Spleen (tissue), 11 donors: ENCODE measurements around the gene TAF9. TPM values are rescaled to one million over a fixed set of nuclear protein-coding genes. Genes with fewer than 3 reads are reported as not detected.

Experiments used
- DNase-seq: peaks from one replicate; pipeline ENCODE4 v3.0.0-alpha.2; 2020
- H3K27ac ChIP-seq, 8 donors: fragments of 200-600 bp; sonication (generic) in 7 of 8; 1 replicate in 4 of 8; 2 replicates in 4 of 8; pipeline versions ENCODE4 v1.5.0 to v1.8.0; 2016 to 2021; ENCODE audit warnings: inconsistent platforms in 4 of 8, mild to moderate bottlenecking in 4 of 8, moderate library complexity in 1 of 8
- H3K27me3 ChIP-seq, 7 donors: fragments of 200-600 bp; sonication (generic) in 6 of 7; replicated peaks in 1 of 7; 1 replicate in 4 of 7; 2 replicates in 3 of 7; pipeline versions ENCODE4 v1.5.0 to v1.8.0; 2016 to 2021; ENCODE audit warnings: inconsistent platforms in 3 of 7, mild to moderate bottlenecking in 1 of 7
- H3K36me3 ChIP-seq, 6 donors: fragments of 200-600 bp; sonication (generic) in 5 of 6; 1 replicate in 4 of 6; 2 replicates in 2 of 6; pipeline versions ENCODE4 v1.5.0 to v1.8.0; 2016 to 2021; ENCODE audit warnings: inconsistent platforms in 2 of 6
- H3K4me1 ChIP-seq, 6 donors: fragments of 200-600 bp; sonication (generic) in 5 of 6; 1 replicate in 3 of 6; 2 replicates in 3 of 6; pipeline versions ENCODE4 v1.5.0 to v1.8.0; 2016 to 2021; ENCODE audit warnings: inconsistent platforms in 3 of 6
- H3K4me3 ChIP-seq, 8 donors: fragments of 200-600 bp; sonication (generic) in 7 of 8; 1 replicate in 4 of 8; 2 replicates in 4 of 8; pipeline versions ENCODE4 v1.5.0 to v1.8.0; 2016 to 2021; ENCODE audit warnings: inconsistent platforms in 4 of 8, mild to moderate bottlenecking in 4 of 8, moderate library complexity in 2 of 8
- H3K9me3 ChIP-seq, 8 donors: fragments of 200-600 bp; sonication (generic) in 7 of 8; 1 replicate in 4 of 8; 2 replicates in 4 of 8; pipeline versions ENCODE4 v1.5.0 to v1.8.0; 2016 to 2021; ENCODE audit warnings: inconsistent platforms in 4 of 8
- POLR2A ChIP-seq, 3 donors: fragments of 450-650 bp; IDR thresholded peaks; one replicate each; pipeline ENCODE4 v1.5.1; 2017; ENCODE audit warnings: antibody characterized with exemption in 3 of 3, mild to moderate bottlenecking in 1 of 3
- POLR2AphosphoS5 ChIP-seq, 3 donors: sonication (generic); formaldehyde crosslinking; IDR thresholded peaks; one replicate each; pipeline ENCODE4 v1.5.1; 2017; ENCODE audit warnings: antibody characterized with exemption in 3 of 3
- WGBS, 5 donors: extraction: QIAGEN DNeasy Blood & Tissue Kit in 3 of 5; methylation state at CpG; one replicate each; pipeline versions ENCODE4 v1.1.5 to v1.1.7; 2013 to 2018; 5-methylcytosine and 5-hydroxymethylcytosine counted together
- intact Hi-C: fragments of 100-400 bp; cut with DNase I; formaldehyde crosslinking; loops from one replicate; pipeline ENCODE4 v1.15.0; 2023; ENCODE audit warnings: low total_unique reads
- polyA plus RNA-seq, 3 donors: library from polyadenylated mRNA; stranded (reverse); fragments of 200-250 nt; gene quantifications; one replicate each; pipeline ENCODE4 v1.2.1, GENCODE V29; 2013
- total RNA-seq, 7 donors: library from RNA; depleted of rRNA in 3 of 7; stranded (reverse); fragments of >200 nt in 3 of 7; fragmentation: NEBNext Ultra II Directional in 4 of 7; extraction: Animal tissue kit (Norgen Biotek cat#: 25700) in 4 of 7; gene quantifications; one replicate each; pipeline versions ENCODE4 v1.1.0 to v1.2.1, GENCODE V29; 2016 to 2021
- TF ChIP-seq, protein P1 (sequence below), 11 experiments: fragments of 200-600 bp in 7 of 11; fragments of 450-650 bp in 4 of 11; sonication (generic) in 4 of 11; IDR thresholded peaks in 8 of 11; conservative IDR thresholded peaks in 3 of 11; 1 replicate in 7 of 11; 2 replicates in 4 of 11; pipeline versions ENCODE4 v1.4.0 to v1.8.0; 2016 to 2021; ENCODE audit warnings: antibody characterized with exemption in 11 of 11, inconsistent platforms in 4 of 11, mild to moderate bottlenecking in 1 of 11
- donor health status: healthy with polysubstance abuse.
- donor health status: DM: no; HTN: no; CAD: no; lungs with moderate emphysema.
- donor health status: DM: no; HTN: no; CAD: no.
- donor health status: Bipolar disorder and iron deficiency.
- donor health status: healthy.
- donor health status: DM: no; HTN: no; CAD: no.
- donor health status: DM: yes; HTN: yes; CAD: no.

TAF9 gene
- total and polyA plus RNA-seq, 10 donors, result 33.5 to 61.6 (median 37.5) TPM

DNA sequence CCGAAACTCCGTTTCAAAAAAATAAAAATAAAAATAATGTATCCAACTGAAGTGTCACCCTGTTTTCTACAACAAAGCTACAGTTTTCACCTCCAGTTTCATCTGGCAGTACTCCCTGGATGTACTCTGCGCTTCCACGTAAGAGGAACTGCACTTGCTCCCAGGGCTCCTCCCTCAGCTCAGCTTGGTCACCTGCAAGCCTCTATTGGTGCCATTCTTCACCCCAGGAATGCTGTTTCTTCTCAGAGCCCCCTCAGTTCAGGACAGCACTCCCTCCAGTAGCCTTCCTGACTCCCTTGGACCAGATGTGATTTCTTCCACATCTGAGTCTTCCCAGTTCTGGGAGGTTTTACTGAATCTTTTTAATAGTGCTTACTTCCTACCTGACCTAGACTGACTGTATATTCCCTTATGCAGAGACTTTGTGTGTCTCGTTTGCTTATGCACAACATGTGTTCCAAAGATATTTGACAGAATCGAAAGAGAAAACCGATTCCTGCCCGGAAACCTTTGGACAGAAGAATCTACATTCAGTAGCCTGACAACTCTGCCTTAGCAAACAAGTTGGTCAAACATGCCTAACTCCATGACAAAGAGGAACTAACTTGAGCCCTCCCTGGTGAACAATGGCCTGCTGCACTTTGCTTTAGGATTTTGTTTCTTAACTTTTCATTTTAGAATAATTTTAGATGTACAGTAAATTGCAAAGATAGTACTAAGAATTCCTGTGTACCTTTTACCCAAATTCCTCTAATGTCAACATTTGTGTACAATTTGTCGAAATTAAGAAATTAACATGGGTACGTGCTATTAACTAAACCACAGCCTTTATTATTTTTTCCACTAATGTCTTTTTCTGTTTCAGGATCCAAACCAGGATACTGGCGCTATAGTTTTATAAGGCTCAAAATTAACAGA is 37.5 kb downstream of the TAF9 start:
- Histone ChIP-seq H3K4me3 (peak overlapping the region; percentile 41 to 91 (median 62)), H3K36me3 (no peaks in the 10 kb centered on the region), H3K27ac (peak overlapping the region; percentile 52 to 89 (median 79)), H3K4me1 (peaks cover 0 to 41% (median 26%) of the 10 kb centered on the region in 6 donors), H3K9me3 (no peaks in the 10 kb centered on the region), H3K27me3 (no peaks in the 10 kb centered on the region)
- WGBS, 5 donors, result 49 to 58% (median 55%) methylated on average over 11 of the region's 11 CpGs
- no peak for TF ChIP-seq POLR2A (IDR thresholded peaks at IDR 0.05)
- TF ChIP-seq POLR2AphosphoS5 (IDR thresholded peaks at IDR 0.05), result no peak
- TF ChIP-seq, protein P1, sequence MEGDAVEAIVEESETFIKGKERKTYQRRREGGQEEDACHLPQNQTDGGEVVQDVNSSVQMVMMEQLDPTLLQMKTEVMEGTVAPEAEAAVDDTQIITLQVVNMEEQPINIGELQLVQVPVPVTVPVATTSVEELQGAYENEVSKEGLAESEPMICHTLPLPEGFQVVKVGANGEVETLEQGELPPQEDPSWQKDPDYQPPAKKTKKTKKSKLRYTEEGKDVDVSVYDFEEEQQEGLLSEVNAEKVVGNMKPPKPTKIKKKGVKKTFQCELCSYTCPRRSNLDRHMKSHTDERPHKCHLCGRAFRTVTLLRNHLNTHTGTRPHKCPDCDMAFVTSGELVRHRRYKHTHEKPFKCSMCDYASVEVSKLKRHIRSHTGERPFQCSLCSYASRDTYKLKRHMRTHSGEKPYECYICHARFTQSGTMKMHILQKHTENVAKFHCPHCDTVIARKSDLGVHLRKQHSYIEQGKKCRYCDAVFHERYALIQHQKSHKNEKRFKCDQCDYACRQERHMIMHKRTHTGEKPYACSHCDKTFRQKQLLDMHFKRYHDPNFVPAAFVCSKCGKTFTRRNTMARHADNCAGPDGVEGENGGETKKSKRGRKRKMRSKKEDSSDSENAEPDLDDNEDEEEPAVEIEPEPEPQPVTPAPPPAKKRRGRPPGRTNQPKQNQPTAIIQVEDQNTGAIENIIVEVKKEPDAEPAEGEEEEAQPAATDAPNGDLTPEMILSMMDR (IDR thresholded peaks at IDR 0.05 in 8 of 11, conservative IDR thresholded peaks at IDR 0.05 in 3 of 11), result no peak
- intact Hi-C loops, result loop anchor here (10.0 kb wide), 1 partner anchor 167 kb away; the partner anchor contains the start of gene CCNB1
- no peak for DNase-seq

DNA sequence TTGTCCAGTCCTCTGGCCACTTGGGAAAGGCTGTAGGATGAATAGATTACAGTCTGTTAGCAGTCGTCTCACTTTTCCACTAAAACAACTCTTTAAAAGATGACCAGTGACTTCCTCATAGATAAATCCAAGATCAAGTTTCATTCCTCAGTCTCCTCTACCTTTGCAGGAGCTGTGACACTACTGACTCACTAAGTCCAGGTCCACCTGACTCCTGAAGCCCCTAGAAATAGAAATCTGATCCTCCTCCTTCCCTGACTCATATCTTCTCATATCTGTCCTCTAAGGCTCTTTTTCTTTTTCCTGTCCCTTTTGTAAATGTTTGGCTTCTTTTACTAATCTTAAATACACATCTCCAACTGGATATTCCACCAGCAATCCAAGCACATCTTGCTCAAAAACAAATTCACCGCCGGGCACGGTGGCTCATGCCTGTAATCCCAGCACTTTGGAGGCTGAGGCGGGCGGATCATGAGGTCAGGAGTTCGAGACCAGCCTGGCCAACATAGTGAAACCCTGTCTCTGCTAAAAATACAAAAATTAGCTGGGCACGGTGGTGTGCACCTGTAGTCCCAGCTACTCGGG is 39.3 kb downstream of the TAF9 start:
- Histone ChIP-seq H3K9me3 (no peaks in the 10 kb centered on the region), H3K27ac (no peak overlapping the region), H3K36me3 (no peaks in the 10 kb centered on the region), H3K27me3 (no peaks in the 10 kb centered on the region), H3K4me3 (no peak overlapping the region), H3K4me1 (peaks cover 0 to 32% (median 24%) of the 10 kb centered on the region in 6 donors)
- 91 to 96% (median 93%) methylated on average over 9 of the region's 9 CpGs for WGBS, 5 donors
- intact Hi-C loops, result loop anchor here (10.0 kb wide), 1 partner anchor 165 kb away; the partner anchor contains the start of gene CCNB1
- TF ChIP-seq POLR2AphosphoS5 (IDR thresholded peaks at IDR 0.05), result no peak
- no peak for TF ChIP-seq POLR2A (IDR thresholded peaks at IDR 0.05)
- TF ChIP-seq, protein P1 (IDR thresholded peaks at IDR 0.05 in 8 of 11, conservative IDR thresholded peaks at IDR 0.05 in 3 of 11), result no peak
- DNase-seq, result no peak

DNA sequence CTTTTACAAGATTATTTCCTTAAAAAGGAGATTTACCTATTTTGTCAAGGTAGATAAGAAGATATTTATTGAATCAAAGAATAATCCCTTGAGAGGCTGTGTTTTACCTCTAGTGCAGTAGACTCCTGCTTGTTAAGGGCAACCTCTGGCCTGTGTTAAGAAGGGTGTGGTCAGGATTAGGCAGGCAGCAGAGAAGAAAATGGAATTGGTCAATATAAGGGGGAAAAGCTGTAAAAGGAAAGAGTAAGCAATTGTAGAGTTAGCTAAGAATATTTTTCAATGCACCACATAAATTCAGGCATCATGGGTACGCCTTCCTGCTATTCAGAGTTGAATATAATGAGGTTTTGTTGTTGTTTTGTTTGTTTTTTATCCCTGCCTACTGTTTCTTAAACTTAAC is 43.0 kb downstream of the TAF9 start:
- no peak for DNase-seq
- H3K27me3 ChIP-seq, result no peaks in the 10 kb centered on the region
- no peaks in the 10 kb centered on the region for H3K9me3 ChIP-seq
- no peaks in the 10 kb centered on the region for H3K36me3 ChIP-seq
- H3K27ac ChIP-seq, result peak overlapping the region in 1 of 8 donors; percentile 31
- peaks cover 0 to 2% (median under 1%) of the 10 kb centered on the region in 6 donors for H3K4me1 ChIP-seq
- intact Hi-C loops, result no loop called here
- 63 to 97% (median 90%) methylated on average over 1 of the region's 1 CpG for WGBS, 5 donors
- no peak for TF ChIP-seq POLR2A (IDR thresholded peaks at IDR 0.05)
- TF ChIP-seq, protein P1 (IDR thresholded peaks at IDR 0.05 in 8 of 11, conservative IDR thresholded peaks at IDR 0.05 in 3 of 11), result no peak
- no peak for TF ChIP-seq POLR2AphosphoS5 (IDR thresholded peaks at IDR 0.05)
- no peak overlapping the region for H3K4me3 ChIP-seq

DNA sequence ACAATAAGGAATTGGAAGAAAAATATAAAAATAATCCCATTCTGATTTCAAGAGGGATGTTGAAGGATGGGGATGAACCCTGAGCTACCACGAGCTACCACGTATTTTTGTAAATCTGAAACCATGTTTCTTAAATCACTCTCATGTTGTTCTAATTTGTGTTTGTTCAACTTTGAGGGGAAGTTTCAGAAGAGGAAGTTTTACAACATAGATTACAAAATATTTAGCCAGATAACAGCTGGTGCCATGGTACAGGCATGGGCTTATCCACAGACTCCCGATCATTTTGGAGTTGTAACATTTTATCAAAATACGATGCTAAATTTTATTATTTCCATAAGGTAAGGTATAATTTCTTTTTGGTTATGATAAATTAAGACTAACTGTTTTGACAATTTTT is 51.9 kb downstream of the TAF9 start:
- peaks cover 0 to 65% (median 13%) of the 10 kb centered on the region in 6 donors for H3K36me3 ChIP-seq
- peak overlapping the region in 7 of 8 donors; percentile 33 to 88 (median 77) for H3K27ac ChIP-seq
- WGBS, 5 donors, result 45 to 80% (median 68%) methylated on average over 4 of the region's 4 CpGs
- H3K9me3 ChIP-seq, result no peaks in the 10 kb centered on the region
- H3K27me3 ChIP-seq, result no peaks in the 10 kb centered on the region
- no peak for DNase-seq
- H3K4me1 ChIP-seq, result peaks cover 0 to 11% (median 0%) of the 10 kb centered on the region in 6 donors
- peak overlapping the region in 1 of 8 donors; percentile 41 for H3K4me3 ChIP-seq
- TF ChIP-seq POLR2A (IDR thresholded peaks at IDR 0.05) (no peak), POLR2AphosphoS5 (IDR thresholded peaks at IDR 0.05) (no peak)
- TF ChIP-seq, protein P1 (IDR thresholded peaks at IDR 0.05 in 8 of 11, conservative IDR thresholded peaks at IDR 0.05 in 3 of 11), result no peak
- intact Hi-C loops, result no loop called here
